Fibroblast of skin of back (primary cell): ENCODE results near the gene SLAIN1.

Experiments
- DNase-seq: peaks from one replicate; pipeline ENCODE4 v3.0.0-alpha.2; 2013

Gene SLAIN1

GRCh38 chr13:77714119-77714755 is 16.8 kb downstream of the SLAIN1 start:
- no peak for DNase-seq

- no peak for DNase-seq
Observed at GRCh38 chr13:77715233-77715891, 17.9 kb downstream of the SLAIN1 start.

GRCh38 chr13:77716692-77717091 is 19.2 kb downstream of the SLAIN1 start:
- no peak for DNase-seq

DNA sequence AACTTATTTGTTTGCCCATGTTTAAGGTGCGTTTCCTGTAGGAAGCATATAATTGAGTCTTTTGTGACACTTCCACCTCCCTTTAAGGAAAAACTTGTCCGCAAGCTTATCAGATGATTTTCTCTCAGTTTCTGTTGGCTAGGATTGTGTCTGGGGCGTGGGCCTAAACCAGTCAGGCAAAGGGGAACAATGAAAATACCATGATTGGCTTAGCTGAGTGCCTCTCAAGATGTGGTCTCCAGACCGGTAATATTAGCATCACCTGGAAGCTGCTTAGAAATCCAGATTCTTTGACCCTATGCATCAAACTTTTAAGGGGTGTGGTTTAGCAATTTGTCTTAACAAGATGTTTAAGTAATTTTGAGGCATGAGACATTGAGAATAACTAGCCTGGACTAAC is 20.0 kb downstream of the SLAIN1 start:
- no peak for DNase-seq

- DNase-seq = no peak
Observed at GRCh38 chr13:77719128-77719527, 21.6 kb downstream of the SLAIN1 start.

GRCh38 chr13:77720988-77721387 is 23.5 kb downstream of the SLAIN1 start:
- no peak for DNase-seq

DNA sequence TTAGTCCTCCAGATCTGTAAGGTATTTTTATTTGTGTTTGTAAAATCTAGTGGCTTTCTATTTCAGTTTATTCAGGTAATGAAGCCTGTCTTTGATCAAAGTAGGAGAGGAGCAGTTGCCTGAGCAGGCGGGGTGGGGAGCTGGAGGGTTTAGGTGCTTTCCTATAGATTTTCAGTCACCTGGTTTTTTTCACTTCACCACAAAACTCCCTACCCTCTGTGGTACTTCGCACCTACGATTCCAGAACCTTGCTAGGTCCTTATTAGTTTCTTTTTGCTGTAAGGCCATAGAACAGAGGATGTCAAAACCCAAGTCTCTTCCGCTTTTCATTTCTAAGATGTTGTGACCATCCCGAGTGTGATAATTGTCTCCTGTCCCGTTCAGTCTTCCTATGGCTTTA is 26.6 kb downstream of the SLAIN1 start:
- no peak for DNase-seq

GRCh38 chr13:77725071-77725470 is 27.6 kb downstream of the SLAIN1 start:
- DNase-seq = no peak

GRCh38 chr13:77728265-77729125 is 31.0 kb downstream of the SLAIN1 start:
- DNase-seq = no peak

GRCh38 chr13:77729502-77730221 is 32.2 kb downstream of the SLAIN1 start:
- DNase-seq = no peak

DNA sequence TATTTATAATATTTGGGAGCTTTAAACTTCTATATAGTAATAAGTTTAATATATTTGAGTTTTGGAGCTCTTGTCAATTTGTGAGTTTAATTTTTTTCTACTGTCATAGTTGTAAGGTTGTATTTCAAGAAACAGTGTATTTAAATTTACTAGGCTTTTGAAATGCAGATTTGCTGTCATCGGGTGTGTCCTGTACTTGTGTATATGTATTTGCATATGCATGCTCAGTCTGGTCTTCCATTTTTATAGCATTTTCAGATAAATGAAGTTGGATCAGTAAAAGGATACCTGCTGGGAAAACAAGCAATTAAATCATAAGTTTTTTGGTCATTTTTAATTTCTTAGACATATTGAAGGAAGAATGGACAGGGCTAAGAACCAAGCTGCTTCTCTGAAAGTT is 33.1 kb downstream of the SLAIN1 start:
- no peak for DNase-seq

GRCh38 chr13:77732287-77732686 is 34.8 kb downstream of the SLAIN1 start:
- no peak for DNase-seq

DNA sequence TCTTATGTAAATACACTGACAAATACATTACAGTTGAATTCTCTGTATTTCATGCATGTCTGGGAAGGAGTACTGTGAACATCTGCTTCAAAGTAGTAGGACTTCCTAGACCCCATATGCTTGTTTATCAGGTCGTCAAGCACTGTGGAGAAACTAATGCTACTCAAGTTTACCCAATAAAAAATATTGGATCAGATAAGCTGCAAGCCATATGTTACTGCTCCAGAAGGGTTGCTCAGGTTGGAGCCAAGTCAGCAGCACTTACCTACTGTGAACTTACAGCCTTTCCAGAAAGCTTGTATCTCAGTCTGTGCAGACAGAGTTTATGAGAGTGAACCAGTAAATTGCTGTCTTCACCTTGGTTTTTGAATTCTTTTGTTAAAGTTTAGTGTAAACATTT is 36.2 kb downstream of the SLAIN1 start:
- no peak for DNase-seq

- no peak for DNase-seq
Observed at GRCh38 chr13:77737583-77738200, 40.2 kb downstream of the SLAIN1 start.

DNA sequence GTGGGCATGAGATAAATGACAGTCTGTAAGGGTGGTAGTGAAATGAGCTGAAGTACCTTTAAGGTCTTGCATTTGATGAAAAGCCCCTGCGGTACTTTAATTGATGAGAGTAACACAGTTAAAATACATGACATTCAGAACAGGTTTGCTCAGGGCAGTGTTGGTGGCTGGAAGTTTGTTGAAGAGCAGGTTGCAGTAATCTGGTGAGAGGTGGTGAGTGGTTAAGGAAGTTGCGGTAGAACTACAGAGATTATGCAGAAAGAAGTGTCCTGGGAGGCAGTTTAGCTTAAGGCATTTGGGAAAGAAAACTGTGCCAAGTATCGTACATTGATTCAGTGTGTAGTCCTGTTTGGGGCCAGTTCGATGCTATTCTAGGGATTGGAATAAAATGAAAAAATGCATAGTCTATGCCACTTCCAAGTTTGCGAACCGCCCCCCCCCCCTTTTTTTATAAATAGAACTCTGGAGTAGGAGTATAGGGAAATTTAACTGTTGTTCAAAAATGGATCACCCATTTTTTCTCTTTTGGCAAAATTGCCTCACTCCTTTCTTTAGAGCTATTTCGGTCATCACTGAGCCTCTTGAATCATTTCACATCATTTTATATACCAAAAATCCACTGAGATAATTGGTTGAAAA is 42.7 kb downstream of the SLAIN1 start:
- DNase-seq = no peak

- no peak for DNase-seq
Observed at GRCh38 chr13:77740931-77741596, 43.6 kb downstream of the SLAIN1 start.

GRCh38 chr13:77741597-77741972 is 44.1 kb downstream of the SLAIN1 start:
- no peak for DNase-seq

DNA sequence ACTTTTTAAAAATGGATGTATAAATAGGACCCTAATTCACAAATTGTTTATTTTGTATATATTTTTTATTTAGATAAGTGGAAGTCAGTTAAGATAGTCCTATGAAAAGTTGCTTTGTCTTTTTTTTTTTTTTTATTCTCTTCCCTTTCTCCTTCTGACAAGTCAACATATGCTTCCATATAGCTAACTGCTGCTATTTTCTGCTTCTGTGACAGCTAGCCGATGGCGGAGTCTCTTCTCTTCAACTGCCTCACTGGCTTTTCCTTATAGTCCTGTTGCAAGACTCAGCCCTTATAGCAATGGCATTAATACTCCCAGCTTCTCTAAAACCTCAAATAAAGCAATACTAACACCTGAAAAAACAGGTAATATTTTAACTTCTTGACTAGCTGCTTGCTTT is 45.3 kb downstream of the SLAIN1 start:
- no peak for DNase-seq

- no peak for DNase-seq
Observed at GRCh38 chr13:77745784-77746183, 48.3 kb downstream of the SLAIN1 start.

DNA sequence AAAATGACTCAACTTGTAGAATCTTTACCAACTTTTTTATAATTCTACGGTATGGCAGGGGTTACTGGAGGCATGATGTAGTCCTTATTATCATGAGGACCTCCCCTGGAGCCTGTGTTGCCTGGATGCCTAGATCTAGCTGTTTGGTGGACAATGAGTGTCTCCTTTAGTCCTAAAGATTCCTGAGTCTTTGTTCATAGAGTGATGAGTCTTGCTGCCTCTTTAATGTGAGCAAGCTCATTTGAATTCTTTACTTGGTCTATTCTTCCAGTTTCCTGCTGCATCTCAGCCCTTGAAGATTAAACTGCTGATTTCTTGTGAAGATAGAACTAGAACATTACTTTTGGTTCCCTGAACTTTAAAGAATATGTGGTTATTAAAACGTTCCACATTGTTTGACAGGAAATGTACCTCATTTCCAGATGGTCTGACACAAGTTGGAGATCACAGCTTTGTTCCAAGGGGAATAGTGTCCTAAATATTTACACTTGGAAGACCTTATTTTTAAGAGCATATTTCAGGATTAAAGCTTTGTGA is 51.9 kb downstream of the SLAIN1 start:
- peak; percentile 9 for DNase-seq
